ENCODE results near the gene ILF3. TPM values are rescaled to one million over a fixed set of nuclear protein-coding genes. Genes with fewer than 3 reads are reported as not detected.
A peak's percentile ranks its signal among the peaks of the same experiment; 100 is the strongest.

ILF3 gene
- total RNA-seq (2021; ENCODE audit: unreplicated experiment) (365 TPM), Bru-seq, nascent RNA (percentile 95 among the genes with signal in this experiment), BruChase-seq, experiment 1, labeled RNA remaining after a 2-hour chase (percentile 97 among the genes with signal in this experiment), BruChase-seq, experiment 2, labeled RNA remaining after a 6-hour chase (percentile 98 among the genes with signal in this experiment)
- polyA plus RNA-seq (2012; ENCODE audit: insufficient read length) = 225 TPM
- long read RNA-seq, full-length matches to known transcripts = 82 of 522 reads
- long read RNA-seq, partial matches to known transcripts = 177 of 522 reads
- long read RNA-seq, other reads (novel, unspliced or antisense) = 263 of 522 reads

GRCh38 chr19:10653732-10654609 lies at the start of gene ILF3:
ILF3 (plus strand) TSS chr19:10654346; CDS start chr19:10670606, 16,260 bp downstream.
- no TSS peak for BruUV-seq (replicated peaks)
- Histone ChIP-seq H3K27me3 (ENCODE audit: control insufficient read depth, insufficient read depth, low read length) (no peaks in the 10 kb centered on the region), H3K9me3 (ENCODE audit: control insufficient read depth, insufficient read depth, low read depth, low read length) (no peaks in the 10 kb centered on the region), H3K36me3 (ENCODE audit: control insufficient read depth, insufficient read depth, low read length) (peaks cover 7% of the 10 kb centered on the region), H3K4me1 (ENCODE audit: control insufficient read depth, insufficient read depth, low read length) (peaks cover 10% of the 10 kb centered on the region; the same call in 1 of the 2 replicates), H3K4me3 (ENCODE audit: low read depth in 2 of 2, low read length in 2 of 2) (peak within 1 kb of the TSS; percentile 96), H3K27ac (ENCODE audit: low read length) (peak within 1 kb of the TSS; percentile 97)
- TF ChIP-seq POLR2AphosphoS5 (IDR thresholded peaks at IDR 0.05; ENCODE audit: low read depth, low read length) (peak; percentile 90), CTCF (IDR thresholded peaks at IDR 0.05) (no peak), SIN3A (IDR thresholded peaks at IDR 0.05; ENCODE audit: borderline replicate concordance, insufficient read depth, low read depth, low read length) (peak; percentile 38; the same call in 1 of the 2 replicates), REST (IDR thresholded peaks at IDR 0.05; ENCODE audit: insufficient read depth in 1 of 2, low read depth in 2 of 2, low read length in 1 of 2) (no peak)
- ATAC-seq (peak; percentile 88), DNase-seq (ENCODE audit: low read depth, low spot score) (peak; percentile 99)
- POLR2A ChIA-PET = no interaction called here
- in situ Hi-C loops (cut with HindIII; ENCODE audit: low pct_unique_long_range_greater_than_20kb, low sequenced_read_pairs) = no loop called here
- intact Hi-C loops (cut with micrococcal nuclease; ENCODE audit: unreplicated experiment) = no loop called here
- CTCF ChIA-PET = no interaction called here

- BruUV-seq (replicated peaks) = no TSS peak
- POLR2A ChIA-PET = interaction anchor here (0.6 kb wide), 1 partner anchor 16 kb away, joined by 13 read pairs; no protein-coding TSS in a partner anchor
- ATAC-seq = 0 out of 2 replicates have a peak, but pooled peaks have one; percentile 10
Measured at GRCh38 chr19:10604460-10604980, 49.6 kb upstream of the ILF3 start.

More at GRCh38 chr19:10604460-10604980, 49.6 kb upstream of the ILF3 start:
- TF ChIP-seq POLR2AphosphoS5 (IDR thresholded peaks at IDR 0.05; ENCODE audit: low read depth, low read length) (no peak), TCF7L2 (IDR thresholded peaks at IDR 0.05; ENCODE audit: low read depth, low read length) (no peak), REST (IDR thresholded peaks at IDR 0.05; ENCODE audit: insufficient read depth in 1 of 2, low read depth in 2 of 2, low read length in 1 of 2) (no peak), SIN3A (IDR thresholded peaks at IDR 0.05; ENCODE audit: borderline replicate concordance, insufficient read depth, low read depth, low read length) (no peak), CTCF (IDR thresholded peaks at IDR 0.05) (no peak)
- no peak overlapping the region for H3K27ac ChIP-seq (ENCODE audit: low read length)
- no peak overlapping the region for H3K4me3 ChIP-seq (ENCODE audit: low read depth in 2 of 2, low read length in 2 of 2)
- no peaks in the 10 kb centered on the region for H3K9me3 ChIP-seq (ENCODE audit: control insufficient read depth, insufficient read depth, low read depth, low read length)
- intact Hi-C loops (cut with micrococcal nuclease; ENCODE audit: unreplicated experiment) (no loop called here), in situ Hi-C loops (cut with HindIII; ENCODE audit: low pct_unique_long_range_greater_than_20kb, low sequenced_read_pairs) (no loop called here)
- no peaks in the 10 kb centered on the region for H3K36me3 ChIP-seq (ENCODE audit: control insufficient read depth, insufficient read depth, low read length)
- no peaks in the 10 kb centered on the region for H3K27me3 ChIP-seq (ENCODE audit: control insufficient read depth, insufficient read depth, low read length)
- no peak for DNase-seq (ENCODE audit: low read depth, low spot score)
- CTCF ChIA-PET = interaction anchor here (0.5 to 0.7 kb wide), 2 partner anchors 40 to 55 kb away, joined by 3 read pairs; no protein-coding TSS in a partner anchor
- peaks cover 16% of the 10 kb centered on the region for H3K4me1 ChIP-seq (ENCODE audit: control insufficient read depth, insufficient read depth, low read length)
